ENCODE measurements around the gene CASKIN1.

The CASKIN1 gene

GRCh38 chr16:2191446-2191706 is 5.0 kb downstream of the CASKIN1 start:
- Histone ChIP-seq H3K4me3 (ENCODE audit: severe bottlenecking) (no peak overlapping the region), H3K4me1 (ENCODE audit: insufficient read depth, poor library complexity, severe bottlenecking) (no peaks in the 10 kb centered on the region), H3K27ac (ENCODE audit: poor library complexity, severe bottlenecking) (no peak overlapping the region), H3K9me3 (ENCODE audit: severe bottlenecking) (no peaks in the 10 kb centered on the region), H3K27me3 (ENCODE audit: insufficient read depth, poor library complexity, severe bottlenecking) (peaks cover 9% of the 10 kb centered on the region), H3K36me3 (ENCODE audit: low read depth) (no peaks in the 10 kb centered on the region)
- ATAC-seq (ENCODE audit: low read depth): no peak
- no peak for TF ChIP-seq CTCF (IDR thresholded peaks at IDR 0.05; ENCODE audit: poor library complexity, severe bottlenecking)
- DNase-seq (ENCODE audit: low spot score): no peak

- no peak for DNase-seq (ENCODE audit: low spot score)
- no peak for TF ChIP-seq CTCF (IDR thresholded peaks at IDR 0.05; ENCODE audit: poor library complexity, severe bottlenecking)
- no peaks in the 10 kb centered on the region for H3K9me3 ChIP-seq (ENCODE audit: severe bottlenecking)
Measured at GRCh38 chr16:2190659-2191445, 5.6 kb downstream of the CASKIN1 start.

GRCh38 chr16:2190002-2190658 is 6.3 kb downstream of the CASKIN1 start:
- ATAC-seq (ENCODE audit: low read depth) (no peak), DNase-seq (ENCODE audit: low spot score) (no peak)
- Histone ChIP-seq H3K27me3 (ENCODE audit: insufficient read depth, poor library complexity, severe bottlenecking) (peaks cover 2% of the 10 kb centered on the region), H3K4me1 (ENCODE audit: insufficient read depth, poor library complexity, severe bottlenecking) (no peaks in the 10 kb centered on the region), H3K36me3 (ENCODE audit: low read depth) (no peaks in the 10 kb centered on the region), H3K4me3 (ENCODE audit: severe bottlenecking) (no peak overlapping the region), H3K9me3 (ENCODE audit: severe bottlenecking) (no peaks in the 10 kb centered on the region), H3K27ac (ENCODE audit: poor library complexity, severe bottlenecking) (no peak overlapping the region)
- no peak for TF ChIP-seq CTCF (IDR thresholded peaks at IDR 0.05; ENCODE audit: poor library complexity, severe bottlenecking)

More at GRCh38 chr16:2190659-2191445, 5.6 kb downstream of the CASKIN1 start:
- no peak overlapping the region for H3K27ac ChIP-seq (ENCODE audit: poor library complexity, severe bottlenecking)
- no peaks in the 10 kb centered on the region for H3K36me3 ChIP-seq (ENCODE audit: low read depth)
- H3K27me3 ChIP-seq (ENCODE audit: insufficient read depth, poor library complexity, severe bottlenecking): peaks cover 9% of the 10 kb centered on the region
- ATAC-seq (ENCODE audit: low read depth): no peak
- no peak overlapping the region for H3K4me3 ChIP-seq (ENCODE audit: severe bottlenecking)
- H3K4me1 ChIP-seq (ENCODE audit: insufficient read depth, poor library complexity, severe bottlenecking): no peaks in the 10 kb centered on the region

- Histone ChIP-seq H3K27me3 (ENCODE audit: insufficient read depth, poor library complexity, severe bottlenecking) (no peaks in the 10 kb centered on the region), H3K9me3 (ENCODE audit: severe bottlenecking) (no peaks in the 10 kb centered on the region), H3K36me3 (ENCODE audit: low read depth) (no peaks in the 10 kb centered on the region), H3K4me3 (ENCODE audit: severe bottlenecking) (no peak overlapping the region), H3K27ac (ENCODE audit: poor library complexity, severe bottlenecking) (no peak overlapping the region), H3K4me1 (ENCODE audit: insufficient read depth, poor library complexity, severe bottlenecking) (no peaks in the 10 kb centered on the region)
- ATAC-seq (ENCODE audit: low read depth) (no peak), DNase-seq (ENCODE audit: low spot score) (no peak)
- no peak for TF ChIP-seq CTCF (IDR thresholded peaks at IDR 0.05; ENCODE audit: poor library complexity, severe bottlenecking)
Measured at GRCh38 chr16:2189252-2189893, 7.0 kb downstream of the CASKIN1 start.

All from RWPE2 (cell line).